AG04449 (cell line): Measurements from ENCODE around the gene BASP1.
"Not testable (repeated sequence)": the region's sequence is repeated elsewhere in the genome, so short reads cannot be mapped to it uniquely, and the experiment has no call there.

Experiments used
- CTCF ChIA-PET: fragments of 350-600 bp; formaldehyde crosslinking; extraction: SDS; loops from one replicate; lab custom pipeline; 2021; ENCODE audit warnings: antibody characterized with exemption; lab: Yijun Ruan, JAX
- POLR2A ChIA-PET: fragments of 400-600, 350-600 bp; formaldehyde crosslinking; extraction: SDS; loops from one replicate; lab custom pipeline; 2020; ENCODE audit warnings: antibody characterized with exemption, inconsistent platforms; lab: Yijun Ruan, JAX
- DNase-seq: peaks from one replicate; pipeline ENCODE4 v3.0.0-alpha.2; 2010; ENCODE audit warnings: low read depth, low spot score
- H3K4me3 ChIP-seq: 2 replicates; pipeline ENCODE4 v1.5.1; 2011; ENCODE audit warnings: low read depth, mild to moderate bottlenecking, control low read depth, low read length
- CTCF ChIP-seq: IDR thresholded peaks from one replicate; pipeline ENCODE4 v1.5.1; 2011; ENCODE audit warnings: mild to moderate bottlenecking, moderate library complexity, low read length, control low read depth, inconsistent platforms; ENCODE audit not compliant: insufficient read depth; ENCODE audit errors: missing control alignments

The BASP1 gene

GRCh38 chr5:17312358-17312757, 94.9 kb downstream of the BASP1 start:
- no peak for TF ChIP-seq CTCF
- ChIA-PET CTCF (no interaction called here), POLR2A (no interaction called here)
- DNase-seq, result no peak
- H3K4me3 ChIP-seq, result no peak overlapping the region

- TF ChIP-seq CTCF, result no peak
- POLR2A ChIA-PET, result no interaction called here
- DNase-seq, result no peak
- CTCF ChIA-PET, result interaction anchor here (1.3 kb wide), 1 partner anchor 8 kb away, joined by 4 read pairs; no protein-coding TSS in a partner anchor
- no peak overlapping the region for H3K4me3 ChIP-seq
These were observed 97.6 kb downstream of the BASP1 start for GRCh38 chr5:17314907-17315471.

- ChIA-PET POLR2A (no interaction called here), CTCF (interaction anchor here (1.0 to 1.3 kb wide), 2 partner anchors 9 kb away, joined by 3 to 4 read pairs; no protein-coding TSS in a partner anchor)
- TF ChIP-seq CTCF, result no peak
- no peak overlapping the region for H3K4me3 ChIP-seq
- no peak for DNase-seq
These were observed 98.3 kb downstream of the BASP1 start for GRCh38 chr5:17315710-17316221.

- no peak overlapping the region for H3K4me3 ChIP-seq
- POLR2A ChIA-PET, result no interaction called here
- DNase-seq, result no peak
- TF ChIP-seq CTCF, result no peak
- CTCF ChIA-PET, result interaction anchor here (1.0 kb wide), 1 partner anchor 10 kb away, joined by 3 read pairs; no protein-coding TSS in a partner anchor
These were observed 99.6 kb downstream of the BASP1 start for GRCh38 chr5:17316970-17317459.

GRCh38 chr5:17317473-17317872, 100.0 kb downstream of the BASP1 start:
- POLR2A ChIA-PET, result no interaction called here
- DNase-seq, result no peak
- no peak for TF ChIP-seq CTCF
- no peak overlapping the region for H3K4me3 ChIP-seq
- CTCF ChIA-PET, result no interaction called here

- H3K4me3 ChIP-seq, CTCF ChIA-PET, POLR2A ChIA-PET, DNase-seq: not testable (repeated sequence)
These were observed 101.7 kb downstream of the BASP1 start for GRCh38 chr5:17319095-17319494.
